IMR-90 (cell line): ENCODE measurements around the gene VPS26C. TPM values are rescaled to one million over a fixed set of nuclear protein-coding genes. Genes with fewer than 3 reads are reported as not detected.

Experiments
- ATAC-seq: fragments of 200-7000 bp; cut with Tn5 transposase; 2 replicates; pipeline ENCODE4 v1.9.1; 2020; ENCODE audit warnings: low read depth, mild to moderate bottlenecking, moderate library complexity
- BruUV-seq: library from RNA; stranded (reverse); fragments of 400-500 nt; replicated peaks from 2 replicates; lab custom pipeline; 2021; lab: Mats Ljungman, UMichigan
- CTCF ChIA-PET: fragments of 300-600 bp; formaldehyde crosslinking; extraction: SDS; loops from one replicate; lab custom pipeline; 2021; ENCODE audit warnings: antibody characterized with exemption; lab: Yijun Ruan, JAX
- POLR2A ChIA-PET: fragments of 300-600 bp; sonication (Branson Sonifier 250); formaldehyde crosslinking; loops from one replicate; lab custom pipeline; 2022; ENCODE audit warnings: antibody characterized with exemption; ENCODE audit not compliant: unreplicated experiment; lab: Charles Lee
- DNase-seq: peaks from one replicate; pipeline ENCODE4 v3.0.0; 2013
- H2AFZ ChIP-seq: replicated peaks from 2 replicates; pipeline ENCODE3; 2013; ENCODE audit warnings: low read length, mild to moderate bottlenecking; ENCODE audit not compliant: poor library complexity
- H2AK5ac ChIP-seq: 2 replicates; pipeline ENCODE4 v1.6.1; 2013; ENCODE audit warnings: low read depth, low read length, inconsistent platforms
- H2AK9ac ChIP-seq: replicated peaks from 2 replicates; pipeline ENCODE3; 2013; ENCODE audit warnings: mild to moderate bottlenecking, low read depth, low read length, moderate library complexity; ENCODE audit not compliant: poor library complexity
- H2BK120ac ChIP-seq: 2 replicates; pipeline ENCODE4 v1.6.1; 2013; ENCODE audit warnings: low read depth, low read length, inconsistent platforms
- H2BK15ac ChIP-seq: 3 replicates; pipeline ENCODE4 v1.6.1; 2013; ENCODE audit warnings: low read depth, low read length, inconsistent platforms
- H2BK20ac ChIP-seq: 2 replicates; pipeline ENCODE4 v1.6.1; 2013; ENCODE audit warnings: low read depth, mild to moderate bottlenecking, inconsistent platforms, low read length, moderate library complexity
- H2BK5ac ChIP-seq: 2 replicates; pipeline ENCODE4 v1.6.1; 2013; ENCODE audit warnings: mild to moderate bottlenecking, low read depth, low read length, inconsistent platforms; ENCODE audit not compliant: poor library complexity, severe bottlenecking
- H3K14ac ChIP-seq: replicated peaks from 2 replicates; pipeline ENCODE4 v1.6.1; 2013; ENCODE audit warnings: low read depth, low read length, inconsistent platforms
- H3K18ac ChIP-seq: 2 replicates; pipeline ENCODE4 v1.6.1; 2013; ENCODE audit warnings: low read depth, low read length, control low read depth
- H3K23ac ChIP-seq: 2 replicates; pipeline ENCODE4 v1.6.1; 2013; ENCODE audit warnings: low read depth, low read length, inconsistent platforms
- H3K27ac ChIP-seq: 2 replicates; pipeline ENCODE4 v1.5.1; 2013; ENCODE audit warnings: mild to moderate bottlenecking, control low read depth, low read length; ENCODE audit not compliant: insufficient read depth
- H3K27me3 ChIP-seq: 2 replicates; pipeline ENCODE4 v1.6.1; 2013; ENCODE audit warnings: low read length; ENCODE audit not compliant: control insufficient read depth, insufficient read depth
- H3K36me3 ChIP-seq: 2 replicates; pipeline ENCODE4 v1.6.1; 2013; ENCODE audit warnings: low read length, mixed read lengths; ENCODE audit not compliant: control insufficient read depth, insufficient read depth
- H3K4ac ChIP-seq: 2 replicates; pipeline ENCODE4 v1.6.1; 2013; ENCODE audit warnings: low read depth, low read length, inconsistent platforms
- H3K4me1 ChIP-seq: 2 replicates; pipeline ENCODE4 v1.6.1; 2013; ENCODE audit warnings: low read length, mixed read lengths; ENCODE audit not compliant: control insufficient read depth, insufficient read depth
- H3K4me2 ChIP-seq: 2 replicates; pipeline ENCODE4 v1.6.1; 2013; ENCODE audit warnings: low read depth, mild to moderate bottlenecking, control low read depth, low read length, moderate library complexity
- H3K4me3 ChIP-seq: 2 replicates; pipeline ENCODE4 v1.5.1; 2013; ENCODE audit warnings: low read depth, mild to moderate bottlenecking, control low read depth, low read length, moderate library complexity; ENCODE audit not compliant: insufficient read depth
- H3K56ac ChIP-seq: 2 replicates; pipeline ENCODE4 v1.6.1; 2013; ENCODE audit warnings: low read length, inconsistent platforms; ENCODE audit not compliant: insufficient read depth; ENCODE audit errors: extremely low read depth
- H3K79me1 ChIP-seq, 2 experiments: 2 replicates each; pipeline ENCODE4 v1.6.1; 2013; ENCODE audit warnings: low read length in 2 of 2, inconsistent platforms in 1 of 2, low read depth in 1 of 2
- H3K9ac ChIP-seq: 2 replicates; pipeline ENCODE4 v1.6.1; 2013; ENCODE audit warnings: low read depth, low read length, control low read depth
- H3K9me1 ChIP-seq: 2 replicates; pipeline ENCODE4 v1.6.1; 2013; ENCODE audit warnings: low read length, inconsistent platforms; ENCODE audit not compliant: insufficient read depth
- H3K9me3 ChIP-seq: 2 replicates; pipeline ENCODE4 v1.6.1; 2013; ENCODE audit warnings: low read length; ENCODE audit not compliant: control insufficient read depth, insufficient read depth
- H4K20me1 ChIP-seq: 2 replicates; pipeline ENCODE4 v1.6.1; 2013; ENCODE audit warnings: low read length, inconsistent platforms; ENCODE audit not compliant: insufficient read depth
- H4K5ac ChIP-seq: 2 replicates; pipeline ENCODE4 v1.6.1; 2013; ENCODE audit warnings: mild to moderate bottlenecking, low read depth, low read length, control low read depth
- H4K8ac ChIP-seq, 2 experiments: 2 replicates each; pipeline ENCODE4 v1.6.1; 2013; ENCODE audit warnings: low read depth in 2 of 2, low read length in 2 of 2, control low read depth in 1 of 2, inconsistent platforms in 1 of 2
- H4K91ac ChIP-seq: 2 replicates; pipeline ENCODE4 v1.6.1; 2013; ENCODE audit warnings: low read depth, low read length, inconsistent platforms; ENCODE audit not compliant: insufficient read depth
- NFE2L2 ChIP-seq: fragments of 150-350 bp; IDR thresholded peaks from 2 replicates; pipeline ENCODE4 v1.6.1; 2016; ENCODE audit warnings: low read depth, mild to moderate bottlenecking, low read length
- RCOR1 ChIP-seq: IDR thresholded peaks from 2 replicates; pipeline ENCODE4 v1.6.1; 2012; ENCODE audit warnings: mild to moderate bottlenecking, low read length, improper control_type of control experiment; ENCODE audit not compliant: insufficient replicate concordance
- RFX5 ChIP-seq: IDR thresholded peaks from 2 replicates; pipeline ENCODE4 v1.8.0; 2012; ENCODE audit warnings: low read depth, mild to moderate bottlenecking, low read length, moderate library complexity
- WGBS, 2 experiments: methylation state at CpG; one replicate each; pipeline versions ENCODE4 v1.1.5 to v1.1.7; 2013; ENCODE audit warnings: missing lambda C conversion rate in 2 of 2; ENCODE audit not compliant: insufficient read length in 1 of 2; ENCODE audit errors: extremely low coverage in 2 of 2; 5-methylcytosine and 5-hydroxymethylcytosine counted together
- dilution Hi-C: fragments of 300-500 bp; cut with HindIII; formaldehyde crosslinking; loops from one replicate; pipeline ENCODE4 v1.14.3; 2018; ENCODE audit warnings: low sequenced_read_pairs; ENCODE audit not compliant: unreplicated experiment
- in situ Hi-C: fragments of 300-500 bp; cut with MboI; formaldehyde crosslinking; loops from 3 replicates; pipeline ENCODE4 v1.14.3; 2019; ENCODE audit warnings: low sequenced_read_pairs, inconsistent platforms, mixed read lengths
- intact Hi-C: fragments of 100-400 bp; cut with micrococcal nuclease; formaldehyde crosslinking; loops from 2 replicates; pipeline ENCODE4 v1.10.0; 2022
- polyA plus RNA-seq, 3 experiments: library from polyadenylated mRNA; depleted of rRNA; stranded (reverse); fragments of >200 nt; gene quantifications; 2 replicates each; pipeline ENCODE4 v1.2.3, GENCODE V29; 2012; ENCODE audit warnings: low replicate concordance in 1 of 3
- total RNA-seq: library from RNA; depleted of rRNA; stranded (reverse); fragments of >200 nt; gene quantifications from 2 replicates; pipeline ENCODE4 v1.2.3, GENCODE V29; 2012
- TF ChIP-seq, protein P1 (sequence below): fragments of 150-350 bp; IDR thresholded peaks from 2 replicates; pipeline ENCODE4 v1.6.1; 2016; ENCODE audit warnings: low read depth, mild to moderate bottlenecking, low read length, moderate library complexity, borderline replicate concordance

Gene VPS26C
- total and polyA plus RNA-seq, 2 of the 4 experiments (the other 2 are of a cell fraction): 30.0 to 36.6 TPM

DNA sequence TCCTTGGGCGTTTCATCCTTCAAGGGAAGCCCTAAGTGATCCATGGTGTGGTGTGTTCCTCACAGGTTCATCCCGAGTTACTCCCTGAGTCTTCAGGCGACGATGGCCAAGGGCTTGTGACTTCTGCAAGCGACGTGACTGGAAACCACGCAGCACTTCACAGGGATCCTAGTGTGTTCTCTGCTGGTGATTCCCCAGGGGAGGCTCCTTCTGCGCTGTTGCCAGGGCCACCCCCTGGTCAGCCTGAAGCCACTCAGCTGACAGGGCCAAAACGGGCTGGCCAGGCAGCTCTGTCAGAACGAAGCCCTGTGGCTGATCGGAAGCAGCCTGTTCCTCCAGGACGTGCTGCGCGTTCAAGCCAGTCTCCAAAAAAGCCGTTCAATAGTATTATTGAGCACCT, 71.5 kb downstream of the VPS26C start:
- no peak overlapping the region for H3K9ac ChIP-seq
- TF ChIP-seq RCOR1: no peak
- TF ChIP-seq RFX5: no peak
- TF ChIP-seq, protein P1, sequence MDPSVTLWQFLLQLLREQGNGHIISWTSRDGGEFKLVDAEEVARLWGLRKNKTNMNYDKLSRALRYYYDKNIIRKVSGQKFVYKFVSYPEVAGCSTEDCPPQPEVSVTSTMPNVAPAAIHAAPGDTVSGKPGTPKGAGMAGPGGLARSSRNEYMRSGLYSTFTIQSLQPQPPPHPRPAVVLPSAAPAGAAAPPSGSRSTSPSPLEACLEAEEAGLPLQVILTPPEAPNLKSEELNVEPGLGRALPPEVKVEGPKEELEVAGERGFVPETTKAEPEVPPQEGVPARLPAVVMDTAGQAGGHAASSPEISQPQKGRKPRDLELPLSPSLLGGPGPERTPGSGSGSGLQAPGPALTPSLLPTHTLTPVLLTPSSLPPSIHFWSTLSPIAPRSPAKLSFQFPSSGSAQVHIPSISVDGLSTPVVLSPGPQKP: no peak
- no peak for TF ChIP-seq NFE2L2
- H3K9me1 ChIP-seq: peaks cover 17% of the 10 kb centered on the region
- H3K36me3 ChIP-seq: peaks cover 51% of the 10 kb centered on the region
- no peak overlapping the region for H3K27ac ChIP-seq
- no peak overlapping the region for H3K56ac ChIP-seq
- H4K5ac ChIP-seq: no peak overlapping the region
- no peak overlapping the region for H3K4me3 ChIP-seq
- ChIA-PET POLR2A (no interaction called here), CTCF (no interaction called here)
- no TSS peak for BruUV-seq
- H2BK120ac ChIP-seq: no peak overlapping the region
- no peak overlapping the region for H2AK9ac ChIP-seq
- no peak overlapping the region for H2BK15ac ChIP-seq
- intact Hi-C loops (no loop called here), in situ Hi-C loops (no loop called here), dilution Hi-C loops (no loop called here)
- H4K91ac ChIP-seq: no peak overlapping the region
- H3K4me1 ChIP-seq: peaks cover 7% of the 10 kb centered on the region
- H3K79me1 ChIP-seq: peaks cover 18 to 43% of the 10 kb centered on the region in 2 experiments
- no peak overlapping the region for H2AFZ ChIP-seq
- H3K4ac ChIP-seq: no peak overlapping the region
- peaks cover 9% of the 10 kb centered on the region; the same call in 1 of the 2 replicates for H4K20me1 ChIP-seq
- no peak overlapping the region for H3K23ac ChIP-seq
- H2BK20ac ChIP-seq: no peak overlapping the region
- 100% methylated on average over 3 of the region's 15 CpGs; no CpG with 5 or more reads in 1 of the 2 experiments for WGBS, 2 experiments
- no peak overlapping the region for H2BK5ac ChIP-seq
- no peak overlapping the region for H3K18ac ChIP-seq
- no peak overlapping the region for H3K14ac ChIP-seq
- DNase-seq (no peak), ATAC-seq (no peak)
- no peaks in the 10 kb centered on the region for H3K27me3 ChIP-seq
- H3K9me3 ChIP-seq: no peaks in the 10 kb centered on the region
- H3K4me2 ChIP-seq: no peak overlapping the region
- no peak overlapping the region for H2AK5ac ChIP-seq
- H4K8ac ChIP-seq: no peak overlapping the region
